K562 treated with DMSO at 1 percent for 4 hours (cell line): Measurements from ENCODE around the gene ATG14. TPM values are rescaled to one million over a fixed set of nuclear protein-coding genes. Genes with fewer than 3 reads are reported as not detected.

Experiments
- total RNA-seq: library from RNA; unstranded; fragments of 300-600 nt; gene quantifications from 2 replicates; pipeline ENCODE4 v1.2.3, GENCODE V29; 2022; ENCODE audit not compliant: insufficient read depth

The ATG14 gene
- total RNA-seq: 2.1 and 3.1 TPM in 2 replicates

GRCh38 chr14:55411426-55412389 is at the start of gene ATG14:
TSS of gene ATG14 (minus strand) at chr14:55411830. CDS start at chr14:55411822, 8 bp downstream.

GRCh38 chr14:55440385-55440784 is 28.8 kb upstream of the ATG14 start, which contains the start of gene TBPL2:
TSS of gene TBPL2 (minus strand) at chr14:55440616. CDS start at chr14:55440449, 167 bp downstream.

Other genes starting within 250 kb of the ATG14 start
- 21.8 and 25.1 TPM in 2 replicates for gene DLGAP5, start 220.2 kb downstream of the ATG14 start, total RNA-seq
- 13.3 and 16.1 TPM in 2 replicates for gene FBXO34, start 140.4 kb downstream of the ATG14 start, total RNA-seq
- gene TBPL2, start 28.8 kb upstream of the ATG14 start, total RNA-seq: not detected in 2 replicates
- gene KTN1, start 168.4 kb upstream of the ATG14 start, total RNA-seq: 34.7 and 38.4 TPM in 2 replicates